ENCODE results near the gene CDKN2AIPNL. TPM values are rescaled to one million over a fixed set of nuclear protein-coding genes. Genes with fewer than 3 reads are reported as not detected.

Gene CDKN2AIPNL, protein sequence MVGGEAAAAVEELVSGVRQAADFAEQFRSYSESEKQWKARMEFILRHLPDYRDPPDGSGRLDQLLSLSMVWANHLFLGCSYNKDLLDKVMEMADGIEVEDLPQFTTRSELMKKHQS
- total RNA-seq (ENCODE audit: low replicate concordance): 5.7 and 32.3 TPM in 2 replicates

DNA sequence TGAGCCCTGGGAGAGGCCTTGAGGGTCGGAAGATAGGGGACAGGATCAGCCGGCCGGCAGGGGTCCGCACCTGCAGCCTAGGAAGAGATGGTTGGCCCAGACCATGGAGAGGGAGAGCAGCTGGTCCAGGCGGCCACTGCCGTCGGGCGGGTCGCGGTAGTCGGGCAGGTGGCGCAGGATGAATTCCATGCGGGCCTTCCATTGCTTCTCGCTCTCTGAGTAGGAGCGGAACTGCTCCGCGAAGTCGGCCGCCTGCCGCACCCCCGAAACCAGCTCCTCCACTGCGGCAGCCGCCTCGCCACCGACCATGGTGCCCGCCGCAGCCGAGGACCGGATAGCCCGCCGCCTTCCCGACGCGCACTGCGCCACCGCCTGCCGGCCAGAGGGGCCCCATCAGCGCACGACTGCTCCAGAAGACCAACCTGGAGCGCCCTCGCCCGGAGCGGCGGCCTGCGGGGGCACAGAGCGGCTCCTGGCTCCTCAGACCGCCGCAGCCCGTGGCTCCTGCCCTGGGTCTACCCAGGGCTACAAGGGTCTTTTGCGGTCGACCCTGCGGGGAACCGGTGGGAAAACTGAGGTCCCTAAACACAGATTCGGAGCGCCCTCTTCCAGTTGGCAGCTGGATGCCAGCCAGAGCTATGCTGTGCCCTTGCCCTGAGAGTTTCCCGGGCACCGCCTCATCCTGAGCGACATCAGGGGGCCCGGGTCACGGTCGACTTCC lies at the start of gene CDKN2AIPNL:
Gene CDKN2AIPNL, minus strand, starts transcription at position 336 of the 721 bp plus-strand sequence. Its CDS starts 27 bp downstream, at position 309.

DNA sequence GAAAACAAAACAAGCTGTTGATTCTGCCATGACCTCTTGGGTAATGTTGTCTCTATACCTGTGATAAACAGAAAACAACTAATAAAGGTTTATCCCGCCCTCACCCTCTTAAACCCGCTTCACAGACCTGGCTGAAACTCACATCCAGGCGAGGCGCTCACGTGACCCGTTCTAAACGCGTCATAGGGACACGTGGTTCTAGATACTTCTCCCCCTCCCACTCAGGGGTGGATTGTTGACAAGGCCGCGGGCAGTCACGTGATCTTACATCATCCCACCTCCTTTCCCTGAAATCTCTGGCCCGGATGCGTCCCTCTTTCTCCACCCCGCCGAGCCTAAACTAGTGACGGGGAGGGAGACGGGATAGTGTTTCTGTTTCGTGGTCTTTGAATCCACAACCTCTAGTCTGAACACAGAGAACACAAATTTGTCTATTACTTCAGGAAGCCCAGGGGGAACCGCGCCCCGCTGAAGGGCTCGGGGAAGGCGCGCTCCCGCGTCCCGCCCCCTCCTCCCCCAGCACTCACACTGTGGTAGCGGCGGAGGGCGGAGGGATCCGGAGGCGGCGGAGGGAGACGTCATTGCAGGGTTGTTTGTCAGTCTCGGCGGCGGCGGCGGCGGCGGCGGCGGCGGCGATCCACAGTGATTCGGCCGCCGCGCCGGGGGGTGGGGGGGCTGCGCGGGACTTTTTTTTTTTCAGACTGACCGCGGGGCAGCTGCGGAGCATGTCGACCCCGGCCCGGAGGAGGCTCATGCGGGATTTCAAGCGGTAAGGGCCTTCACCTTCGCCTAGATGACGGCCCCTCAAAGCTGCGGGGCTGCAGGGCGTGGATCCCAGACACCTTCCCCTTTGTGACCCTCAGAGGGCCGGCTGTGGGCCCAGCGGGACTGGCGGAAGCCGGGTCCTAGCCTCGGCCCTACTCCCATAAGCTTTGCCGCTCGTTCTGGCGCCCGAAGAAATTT lies 40.5 kb downstream of the CDKN2AIPNL start, which contains the start of gene UBE2B:
Gene UBE2B, plus strand, starts transcription at position 699 of the 963 bp plus-strand sequence. Its CDS starts 27 bp downstream, at position 726.

Other genes starting within 250 kb of the CDKN2AIPNL start
- 199 and 288 TPM in 2 replicates for gene SKP1, start 234.9 kb downstream of the CDKN2AIPNL start, total RNA-seq (ENCODE audit: low replicate concordance)
- 53.1 and 82.1 TPM in 2 replicates for gene PPP2CA, start 185.8 kb downstream of the CDKN2AIPNL start, total RNA-seq (ENCODE audit: low replicate concordance)
- 0.47 and 1.7 TPM in 2 replicates for gene CDKL3, start 44.7 kb downstream of the CDKN2AIPNL start, total RNA-seq (ENCODE audit: low replicate concordance)
- gene UBE2B, start 40.3 kb downstream of the CDKN2AIPNL start, total RNA-seq (ENCODE audit: low replicate concordance): 16.7 and 16.9 TPM in 2 replicates
- 11.9 and 23.8 TPM in 2 replicates for gene JADE2, start 113.8 kb upstream of the CDKN2AIPNL start, total RNA-seq (ENCODE audit: low replicate concordance)
- gene SAR1B, start 220.9 kb upstream of the CDKN2AIPNL start, total RNA-seq (ENCODE audit: low replicate concordance): 78.7 and 87.1 TPM in 2 replicates
- 12.3 and 20.4 TPM in 2 replicates for gene SEC24A, start 236.9 kb upstream of the CDKN2AIPNL start, total RNA-seq (ENCODE audit: low replicate concordance)